Stimulated activated CD4-positive, alpha-beta T cell treated with anti-CD3 and anti-CD28 coated beads, Interleukin-2, amount 100 ng/mL, for 24 hours (primary cell): ENCODE data around the gene RAD9B.
"Not testable (repeated sequence)": the region's sequence is repeated elsewhere in the genome, so short reads cannot be mapped to it uniquely, and the experiment has no call there.

Experiments
- DNase-seq, 2 donors: peaks; one replicate each; pipeline ENCODE4 v3.0.0-alpha.2; 2020

RAD9B gene

GRCh38 chr12:110528277-110528839 lies 26.2 kb downstream of the RAD9B start:
- DNase-seq = no peak

- no peak for DNase-seq
Measured at GRCh38 chr12:110530511-110530910, 28.4 kb downstream of the RAD9B start.

- no peak for DNase-seq
Measured at GRCh38 chr12:110531741-110532333, 29.7 kb downstream of the RAD9B start.

GRCh38 chr12:110532644-110533043 lies 30.5 kb downstream of the RAD9B start:
- DNase-seq = no peak

- no peak for DNase-seq
Measured at GRCh38 chr12:110533607-110534006, 31.5 kb downstream of the RAD9B start.

- DNase-seq = no peak
Measured at GRCh38 chr12:110534811-110535210, 32.7 kb downstream of the RAD9B start.

GRCh38 chr12:110536834-110537604 lies 34.9 kb downstream of the RAD9B start:
- no peak for DNase-seq

GRCh38 chr12:110537605-110538409 lies 35.7 kb downstream of the RAD9B start:
- no peak for DNase-seq

- no peak for DNase-seq
Measured at GRCh38 chr12:110538869-110539622, 36.9 kb downstream of the RAD9B start.

- no peak for DNase-seq
Measured at GRCh38 chr12:110540048-110540447, 37.9 kb downstream of the RAD9B start.

- DNase-seq = no peak
Measured at GRCh38 chr12:110543252-110543959, 41.3 kb downstream of the RAD9B start.

- no peak for DNase-seq
Measured at GRCh38 chr12:110543965-110544364, 41.8 kb downstream of the RAD9B start.

GRCh38 chr12:110545259-110545658 lies 43.1 kb downstream of the RAD9B start:
- not testable (repeated sequence) for DNase-seq

- DNase-seq = no peak
Measured at GRCh38 chr12:110545812-110546211, 43.7 kb downstream of the RAD9B start.

- no peak for DNase-seq
Measured at GRCh38 chr12:110546339-110546738, 44.2 kb downstream of the RAD9B start.

GRCh38 chr12:110547090-110547489 lies 45.0 kb downstream of the RAD9B start:
- DNase-seq = no peak

GRCh38 chr12:110548678-110549077 lies 46.5 kb downstream of the RAD9B start:
- no peak for DNase-seq

- no peak for DNase-seq
Measured at GRCh38 chr12:110549716-110550115, 47.6 kb downstream of the RAD9B start.

GRCh38 chr12:110550981-110551380 lies 48.9 kb downstream of the RAD9B start:
- no peak for DNase-seq
